GM19023 (cell line): ENCODE data around the gene CTNNA2.

Experiments
- ATAC-seq: cut with Tn5 transposase; IDR thresholded peaks from one replicate; pipeline ENCODE4 v1.9.1; 2021; ENCODE audit warnings: mild to moderate bottlenecking, moderate library complexity; ENCODE audit not compliant: unreplicated experiment

Gene CTNNA2

GRCh38 chr2:80247339-80247738 lies 734.5 kb downstream of the CTNNA2 start:
- no peak for ATAC-seq

DNA sequence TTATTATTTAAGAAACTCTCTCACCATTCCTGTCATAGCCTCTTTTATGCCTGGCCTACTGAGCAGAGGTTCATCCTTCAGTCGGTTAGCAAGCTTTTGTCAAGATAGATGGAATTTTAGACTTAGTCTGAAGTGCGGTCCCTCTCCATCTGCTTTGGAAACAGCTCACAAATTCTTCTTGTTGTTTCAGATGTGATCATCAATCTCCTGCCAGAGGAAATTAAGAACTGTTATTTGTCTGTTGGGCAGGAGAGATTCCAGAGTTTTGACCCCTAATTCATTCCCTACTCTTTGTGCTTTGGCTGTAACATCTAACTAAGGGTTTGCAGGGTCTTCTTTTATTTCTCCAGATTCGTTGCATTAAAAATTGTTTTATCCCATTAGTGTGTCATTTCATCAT lies 735.3 kb downstream of the CTNNA2 start:
- no peak for ATAC-seq

- ATAC-seq = no peak
These were observed 739.6 kb downstream of the CTNNA2 start for GRCh38 chr2:80252294-80252986.

GRCh38 chr2:80255918-80256781 lies 743.3 kb downstream of the CTNNA2 start:
- ATAC-seq = no peak

GRCh38 chr2:80256782-80257167 lies 743.9 kb downstream of the CTNNA2 start:
- ATAC-seq = no peak

GRCh38 chr2:80257450-80257849 lies 744.6 kb downstream of the CTNNA2 start:
- no peak for ATAC-seq

GRCh38 chr2:80258341-80258740 lies 745.5 kb downstream of the CTNNA2 start:
- no peak for ATAC-seq

DNA sequence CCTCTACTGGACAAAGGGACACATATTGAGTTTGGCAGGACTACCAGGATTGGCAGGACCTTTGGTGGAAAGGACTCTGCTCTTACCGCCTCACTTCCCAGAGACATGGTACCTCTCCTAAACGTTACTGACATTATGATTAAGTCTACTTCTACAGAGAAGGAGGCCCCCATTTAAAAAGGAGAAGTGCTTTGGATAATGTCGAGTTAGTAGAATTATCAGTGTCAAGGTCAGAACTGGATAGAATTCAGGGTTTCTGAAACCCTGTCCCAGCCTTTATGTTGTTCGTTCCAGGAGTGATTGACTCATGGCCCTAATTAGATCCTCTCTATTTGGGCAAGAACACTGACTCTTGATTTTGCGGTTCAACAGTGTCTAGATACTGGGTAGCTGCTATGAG lies 745.9 kb downstream of the CTNNA2 start:
- no peak for ATAC-seq

- no peak for ATAC-seq
These were observed 746.4 kb downstream of the CTNNA2 start for GRCh38 chr2:80259292-80259691.

DNA sequence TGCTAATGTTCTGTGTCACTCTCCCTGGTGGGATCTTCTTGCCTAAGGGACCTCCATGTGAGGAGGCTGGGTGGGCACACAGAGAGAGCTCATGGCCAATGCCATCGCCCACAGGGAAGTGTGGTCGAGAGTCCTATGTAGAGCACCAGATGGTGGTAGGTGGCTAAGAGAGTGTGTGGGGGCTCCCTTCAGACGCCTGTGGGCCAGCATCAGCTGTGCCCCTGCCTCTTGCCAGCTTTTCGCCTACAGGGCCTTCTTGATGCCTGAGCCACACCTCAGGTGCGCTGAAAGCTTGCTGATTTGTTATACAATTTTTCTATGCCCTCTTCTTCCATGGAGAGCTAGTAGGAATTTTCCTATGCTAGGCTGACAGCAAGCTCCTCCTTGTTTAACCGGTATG lies 753.4 kb downstream of the CTNNA2 start:
- ATAC-seq = no peak

DNA sequence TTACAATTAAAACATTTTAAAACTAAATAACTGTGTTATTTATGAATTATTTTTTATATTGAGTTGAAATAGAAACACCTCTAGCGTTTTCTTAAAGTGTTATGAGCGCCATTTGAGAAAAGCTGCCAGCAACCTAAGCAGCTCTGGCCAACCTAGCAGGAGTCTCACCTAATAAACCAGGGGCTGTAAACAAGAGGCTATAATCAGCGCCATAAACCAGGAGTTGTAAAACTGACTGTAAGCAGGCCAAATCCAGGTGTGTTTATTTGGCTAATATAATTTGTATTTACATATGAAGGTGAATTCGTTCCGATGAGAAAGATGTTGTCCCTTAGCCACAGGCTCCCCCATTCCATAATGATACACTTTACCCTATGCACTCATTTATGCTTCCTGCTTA lies 757.0 kb downstream of the CTNNA2 start:
- no peak for ATAC-seq

- ATAC-seq = no peak
These were observed 767.7 kb downstream of the CTNNA2 start for GRCh38 chr2:80280598-80280997.

DNA sequence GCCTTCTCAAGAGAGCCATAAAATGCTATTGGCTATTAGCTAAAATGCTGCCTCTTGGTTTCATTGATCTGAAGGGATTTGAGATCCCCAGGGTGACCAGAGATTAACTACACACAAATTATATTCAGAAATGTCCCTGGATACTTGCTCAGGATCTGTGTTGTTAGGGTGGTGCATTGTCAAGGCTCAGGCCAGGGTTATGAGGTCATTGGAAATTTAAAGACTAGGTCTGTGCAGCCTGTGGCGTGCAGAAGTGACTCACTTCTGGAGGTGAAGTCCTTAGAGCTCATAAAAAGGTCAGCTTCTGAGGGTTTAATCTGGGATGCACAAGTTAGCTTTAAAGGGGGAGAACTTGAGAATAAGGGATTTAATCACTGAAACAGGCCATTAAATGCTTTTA lies 768.2 kb downstream of the CTNNA2 start:
- no peak for ATAC-seq

- no peak for ATAC-seq
These were observed 775.7 kb downstream of the CTNNA2 start for GRCh38 chr2:80288576-80288975.

DNA sequence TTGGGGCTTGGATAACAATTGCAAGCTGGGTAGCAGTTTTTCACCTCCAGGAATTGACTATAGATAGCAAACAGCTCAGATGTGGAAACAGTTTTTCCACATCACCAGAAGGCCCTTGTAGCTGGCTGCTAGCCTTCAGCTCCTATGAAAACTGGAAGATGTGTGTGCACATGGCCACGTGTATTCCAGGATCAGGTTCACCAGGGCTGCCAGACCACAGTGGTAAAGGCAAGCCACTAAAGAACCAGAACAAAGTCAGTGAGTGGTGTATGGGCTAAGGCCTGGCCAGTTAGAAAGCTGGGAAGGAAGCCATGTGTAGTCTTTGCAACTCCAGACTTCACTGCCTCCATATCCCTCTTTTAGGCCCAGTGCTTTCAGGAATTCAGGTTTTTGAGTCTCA lies 778.8 kb downstream of the CTNNA2 start:
- no peak for ATAC-seq

- no peak for ATAC-seq
These were observed 779.6 kb downstream of the CTNNA2 start for GRCh38 chr2:80292474-80292873.

DNA sequence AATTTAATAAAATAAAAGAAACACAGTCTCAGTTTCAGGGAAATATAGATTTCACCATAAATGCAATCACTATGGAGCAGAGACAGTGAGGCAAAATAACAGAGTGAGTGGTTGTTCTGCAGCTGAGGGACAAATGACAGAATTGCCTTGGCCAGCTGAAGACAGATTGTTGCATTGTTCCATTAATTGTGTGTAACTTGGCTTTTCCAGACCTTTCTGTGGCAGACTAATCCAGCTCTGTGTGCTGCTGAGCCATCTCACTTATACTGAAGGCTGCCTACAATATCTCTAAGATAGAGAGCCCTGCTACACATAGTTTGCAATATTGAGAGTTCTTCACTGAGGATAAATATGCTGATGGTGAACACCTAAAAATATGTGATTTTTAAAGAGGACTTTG lies 780.2 kb downstream of the CTNNA2 start:
- ATAC-seq = no peak

DNA sequence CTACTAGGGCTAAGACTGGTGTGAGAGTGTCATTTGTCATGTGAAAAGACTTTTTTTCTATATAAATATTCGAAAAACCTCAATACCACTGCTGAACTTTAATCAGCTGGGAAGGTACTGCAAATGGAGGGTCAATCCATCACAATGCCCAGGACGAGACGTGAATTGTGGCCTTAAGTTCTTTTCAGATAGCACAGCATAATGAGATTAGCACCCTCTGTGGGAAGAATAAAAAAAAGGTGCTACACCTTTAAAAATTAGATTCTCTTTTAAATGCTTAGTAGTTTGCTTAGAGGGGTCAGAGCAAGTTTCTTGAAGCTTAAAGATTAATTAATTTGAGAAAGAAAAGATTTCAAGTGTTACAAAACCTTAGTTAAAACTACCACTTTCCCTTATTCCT lies 786.1 kb downstream of the CTNNA2 start:
- ATAC-seq = no peak

GRCh38 chr2:80299661-80300060 lies 786.8 kb downstream of the CTNNA2 start:
- no peak for ATAC-seq

DNA sequence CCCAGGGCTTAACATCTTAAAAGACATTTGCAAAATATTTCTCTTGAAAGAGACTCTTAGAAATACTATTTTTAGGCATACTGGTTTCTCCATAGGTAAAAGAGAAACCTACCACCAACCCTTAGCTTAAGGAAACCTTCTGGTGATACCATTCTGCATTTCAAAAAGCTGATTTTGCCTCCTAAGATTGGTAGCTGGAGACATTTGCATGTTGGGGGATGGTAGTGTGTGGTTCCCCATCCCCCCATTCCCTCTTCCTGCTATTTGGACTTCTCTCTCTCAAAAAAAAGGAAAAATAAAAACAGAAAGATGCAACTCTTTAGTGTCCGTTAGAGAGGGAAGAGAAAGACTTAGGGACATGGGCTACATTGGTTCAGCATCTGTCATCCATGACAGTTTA lies 787.5 kb downstream of the CTNNA2 start:
- no peak for ATAC-seq

- no peak for ATAC-seq
These were observed 788.1 kb downstream of the CTNNA2 start for GRCh38 chr2:80300954-80301353.

DNA sequence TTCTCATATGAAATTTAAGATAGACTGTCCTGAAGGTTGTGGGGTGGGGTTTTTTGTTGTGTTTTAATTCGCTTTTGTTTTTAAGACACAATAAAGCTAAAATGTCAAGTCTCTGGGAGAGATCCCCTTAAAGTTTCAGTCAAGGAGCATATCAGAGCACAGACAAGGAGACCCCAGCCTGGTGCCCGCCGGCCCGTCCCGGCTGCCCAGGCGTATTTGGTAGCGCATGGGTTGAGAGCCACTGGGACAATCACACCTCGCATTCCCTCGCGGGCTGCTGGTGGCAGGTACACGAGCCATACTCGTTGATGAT lies 789.1 kb downstream of the CTNNA2 start:
- ATAC-seq = no peak
